ENCODE data around the gene PROK2.
A peak's percentile ranks its signal among the peaks of the same experiment; 100 is the strongest.

The PROK2 gene

GRCh38 chr3:71784914-71785531 is at the start of gene PROK2:
PROK2 (minus strand) TSS chr3:71785148; CDS start chr3:71785052, 96 bp downstream.
- peak in 1 of 3 experiments; percentile 45 for DNase-seq (ENCODE audit: low read depth in 3 of 3)

GRCh38 chr3:71831599-71831998 is 46.7 kb upstream of the PROK2 start:
- DNase-seq (ENCODE audit: low read depth in 3 of 3): no peak

- no peak for DNase-seq (ENCODE audit: low read depth in 3 of 3)
Measured at GRCh38 chr3:71825551-71826283, 40.8 kb upstream of the PROK2 start.

GRCh38 chr3:71821116-71821515 is 36.2 kb upstream of the PROK2 start:
- no peak for DNase-seq (ENCODE audit: low read depth in 3 of 3)

GRCh38 chr3:71817262-71817661 is 32.3 kb upstream of the PROK2 start:
- DNase-seq (ENCODE audit: low read depth in 3 of 3): no peak

- no peak for DNase-seq (ENCODE audit: low read depth in 3 of 3)
Measured at GRCh38 chr3:71816767-71817156, 31.8 kb upstream of the PROK2 start.

- no peak for DNase-seq (ENCODE audit: low read depth in 3 of 3)
Measured at GRCh38 chr3:71815340-71816067, 30.6 kb upstream of the PROK2 start.

- no peak for DNase-seq (ENCODE audit: low read depth in 3 of 3)
Measured at GRCh38 chr3:71813704-71814103, 28.8 kb upstream of the PROK2 start.

- DNase-seq (ENCODE audit: low read depth in 3 of 3): no peak
Measured at GRCh38 chr3:71813073-71813472, 28.1 kb upstream of the PROK2 start.

GRCh38 chr3:71810056-71810455 is 25.1 kb upstream of the PROK2 start:
- no peak for DNase-seq (ENCODE audit: low read depth in 3 of 3)

GRCh38 chr3:71809321-71810026 is 24.5 kb upstream of the PROK2 start:
- DNase-seq (ENCODE audit: low read depth in 3 of 3): no peak

GRCh38 chr3:71806736-71807135 is 21.8 kb upstream of the PROK2 start:
- no peak for DNase-seq (ENCODE audit: low read depth in 3 of 3)

- DNase-seq (ENCODE audit: low read depth in 3 of 3): no peak
Measured at GRCh38 chr3:71805691-71806090, 20.7 kb upstream of the PROK2 start.

GRCh38 chr3:71805199-71805598 is 20.3 kb upstream of the PROK2 start:
- DNase-seq (ENCODE audit: low read depth in 3 of 3): no peak

- DNase-seq (ENCODE audit: low read depth in 3 of 3): no peak
Measured at GRCh38 chr3:71803248-71803647, 18.3 kb upstream of the PROK2 start.

- DNase-seq (ENCODE audit: low read depth in 3 of 3): no peak
Measured at GRCh38 chr3:71801986-71802385, 17.0 kb upstream of the PROK2 start.

GRCh38 chr3:71800023-71800422 is 15.1 kb upstream of the PROK2 start:
- DNase-seq (ENCODE audit: low read depth in 3 of 3): no peak

GRCh38 chr3:71797455-71797854 is 12.5 kb upstream of the PROK2 start:
- DNase-seq (ENCODE audit: low read depth in 3 of 3): no peak

- DNase-seq (ENCODE audit: low read depth in 3 of 3): no peak
Measured at GRCh38 chr3:71796290-71796689, 11.3 kb upstream of the PROK2 start.

- no peak for DNase-seq (ENCODE audit: low read depth in 3 of 3)
Measured at GRCh38 chr3:71791634-71792033, 6.7 kb upstream of the PROK2 start.

- DNase-seq (ENCODE audit: low read depth in 3 of 3): no peak
Measured at GRCh38 chr3:71789922-71790321, 5.0 kb upstream of the PROK2 start.

- DNase-seq (ENCODE audit: low read depth in 3 of 3): no peak
Measured at GRCh38 chr3:71787851-71788405, 3.0 kb upstream of the PROK2 start.

Data from stimulated activated CD4-positive, alpha-beta T cell treated with anti-CD3 and anti-CD28 coated beads, TNF-alpha, amount 100 ng/mL, for 24 hours (primary cell).